ENCODE results near the gene CD93. TPM values are rescaled to one million over a fixed set of nuclear protein-coding genes. Genes with fewer than 3 reads are reported as not detected.

Gene CD93
- total and polyA plus RNA-seq, 12 donors, result 12.7 to 85.0 (median 35.2) TPM

GRCh38 chr20:23049201-23050075 is 36.7 kb downstream of the CD93 start, which contains the start of gene THBD:
THBD (minus strand) TSS chr20:23049672; CDS start chr20:23049504, 168 bp downstream.
- TF ChIP-seq, protein P1, sequence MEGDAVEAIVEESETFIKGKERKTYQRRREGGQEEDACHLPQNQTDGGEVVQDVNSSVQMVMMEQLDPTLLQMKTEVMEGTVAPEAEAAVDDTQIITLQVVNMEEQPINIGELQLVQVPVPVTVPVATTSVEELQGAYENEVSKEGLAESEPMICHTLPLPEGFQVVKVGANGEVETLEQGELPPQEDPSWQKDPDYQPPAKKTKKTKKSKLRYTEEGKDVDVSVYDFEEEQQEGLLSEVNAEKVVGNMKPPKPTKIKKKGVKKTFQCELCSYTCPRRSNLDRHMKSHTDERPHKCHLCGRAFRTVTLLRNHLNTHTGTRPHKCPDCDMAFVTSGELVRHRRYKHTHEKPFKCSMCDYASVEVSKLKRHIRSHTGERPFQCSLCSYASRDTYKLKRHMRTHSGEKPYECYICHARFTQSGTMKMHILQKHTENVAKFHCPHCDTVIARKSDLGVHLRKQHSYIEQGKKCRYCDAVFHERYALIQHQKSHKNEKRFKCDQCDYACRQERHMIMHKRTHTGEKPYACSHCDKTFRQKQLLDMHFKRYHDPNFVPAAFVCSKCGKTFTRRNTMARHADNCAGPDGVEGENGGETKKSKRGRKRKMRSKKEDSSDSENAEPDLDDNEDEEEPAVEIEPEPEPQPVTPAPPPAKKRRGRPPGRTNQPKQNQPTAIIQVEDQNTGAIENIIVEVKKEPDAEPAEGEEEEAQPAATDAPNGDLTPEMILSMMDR (IDR thresholded peaks at IDR 0.05), result no peak
- H3K36me3 ChIP-seq, result no peaks in the 10 kb centered on the region
- H3K27me3 ChIP-seq, result peaks cover 0 to 62% (median 29%) of the 10 kb centered on the region in 7 donors
- peaks cover 6 to 72% (median 66%) of the 10 kb centered on the region in 9 donors for H3K4me1 ChIP-seq
- DNase-seq (peak; percentile 82 to 88), ATAC-seq (peak; percentile 62 to 82 (median 74))
- H3K27ac ChIP-seq, result peak within 1 kb of the TSS; percentile 87 to 97 (median 92)
- WGBS, 2 donors, result 1% methylated on average over 64 to 79 of the region's 79 CpGs
- H3K9me3 ChIP-seq, result no peaks in the 10 kb centered on the region
- H3K4me3 ChIP-seq, result peak within 1 kb of the TSS; percentile 50 to 82 (median 70)
- intact Hi-C loops (cut with DNase I), result loop anchor here (2.0 to 10.0 kb wide), 23 partner anchors 33 to 357 kb away; partner anchors contain the start of genes CD93 (in 1 of the 10) and NXT1 (in 1 of the 10)

- no peaks in the 10 kb centered on the region for H3K36me3 ChIP-seq
- TF ChIP-seq, protein P1 (IDR thresholded peaks at IDR 0.05), result peak; percentile 26 to 66 (median 57)
- no peaks in the 10 kb centered on the region for H3K9me3 ChIP-seq
- peak overlapping the region; percentile 50 to 82 (median 70) for H3K4me3 ChIP-seq
- H3K4me1 ChIP-seq, result peaks cover 6 to 72% (median 66%) of the 10 kb centered on the region in 9 donors
- peak overlapping the region; percentile 87 to 97 (median 92) for H3K27ac ChIP-seq
- DNase-seq (peak; percentile 50 to 75), ATAC-seq (peak; percentile 22 to 62 (median 30))
- H3K27me3 ChIP-seq, result peaks cover 0 to 62% (median 29%) of the 10 kb centered on the region in 7 donors
- 3 to 5% methylated on average over 92 of the region's 92 CpGs for WGBS, 2 donors
- intact Hi-C loops (cut with DNase I), result loop anchor here in 9 of 10 donors (5.0 to 10.0 kb wide), 9 partner anchors 184 to 356 kb away; partner anchors contain the start of gene NXT1 (in 1 of the 9)
Measured at GRCh38 chr20:23048283-23049200, 37.6 kb downstream of the CD93 start.

- H3K9me3 ChIP-seq, result no peaks in the 10 kb centered on the region
- no peaks in the 10 kb centered on the region for H3K36me3 ChIP-seq
- no peak for ATAC-seq
- intact Hi-C loops (cut with DNase I), result loop anchor here in 9 of 10 donors (2.0 to 10.0 kb wide), 10 partner anchors 183 to 355 kb away; partner anchors contain the start of gene NXT1 (in 1 of the 9)
- H3K4me3 ChIP-seq, result peak overlapping the region; percentile 62 to 82 (median 70)
- H3K27ac ChIP-seq, result peak overlapping the region; percentile 42 to 97 (median 92)
- TF ChIP-seq, protein P1 (IDR thresholded peaks at IDR 0.05), result peak in 4 of 9 donors; percentile 7 to 26 (median 9)
- peak; percentile 22 to 47 for DNase-seq
- WGBS, 2 donors, result 13 to 20% methylated on average over 47 of the region's 47 CpGs
- peaks cover 0 to 62% (median 29%) of the 10 kb centered on the region in 7 donors for H3K27me3 ChIP-seq
- peaks cover 6 to 72% (median 66%) of the 10 kb centered on the region in 9 donors for H3K4me1 ChIP-seq
Measured at GRCh38 chr20:23047738-23048214, 38.3 kb downstream of the CD93 start.
